K562 (cell line): Measurements from ENCODE around the gene AGA.

ENCODE experiments used
- BACH1 ChIP-seq: fragments of 200-800 bp; sonication (Bioruptor generic); IDR thresholded peaks from 2 replicates; pipeline ENCODE4 v1.6.1; 2016; ENCODE audit warnings: missing genetic modification characterization, missing compliant biosample characterization
- CHD1 ChIP-seq: fragments of 200-600 bp; sonication (generic); IDR thresholded peaks from one replicate; pipeline ENCODE4 v1.6.1; 2012; ENCODE audit warnings: mild to moderate bottlenecking, moderate library complexity, low read length, inconsistent platforms
- CHD2 ChIP-seq: IDR thresholded peaks from 2 replicates; pipeline ENCODE4 v1.6.1; 2011; ENCODE audit warnings: low read depth, low read length
- GABPA ChIP-seq: fragments of 200-800 bp; sonication (Bioruptor generic); conservative IDR thresholded peaks from 2 replicates; pipeline ENCODE4 v1.6.1; 2016; ENCODE audit warnings: low read depth, missing genetic modification characterization, missing compliant biosample characterization
- NR1H2 ChIP-seq: sonication (generic); formaldehyde crosslinking; IDR thresholded peaks from 2 replicates; pipeline ENCODE4 v1.4.0; 2020; ENCODE audit warnings: mild to moderate bottlenecking, missing genetic modification reagents
- RNF2 ChIP-seq: sonication (generic); IDR thresholded peaks from 2 replicates; pipeline ENCODE4 v1.6.1; 2016
- TOE1 ChIP-seq, 2 experiments: fragments of 450-650 bp in 1 of 2; sonication (generic) in 1 of 2; formaldehyde crosslinking in 1 of 2; IDR thresholded peaks; 2 replicates each; pipeline versions ENCODE4 v1.7.1 to v1.8.0; 2016 to 2022; ENCODE audit warnings: borderline replicate concordance in 2 of 2, mild to moderate bottlenecking in 2 of 2, antibody characterized with exemption in 1 of 2, inconsistent platforms in 1 of 2, low read depth in 1 of 2, missing genetic modification reagents in 1 of 2, moderate library complexity in 1 of 2
- ZFP36 ChIP-seq: fragments of 150-350 bp; IDR thresholded peaks from 2 replicates; pipeline ENCODE4 v1.6.1; 2018; ENCODE audit warnings: low read length, low read depth; ENCODE audit not compliant: partially characterized antibody
- TF ChIP-seq, protein P1 (sequence below): fragments of 450-650 bp; IDR thresholded peaks from 2 replicates; pipeline ENCODE4 v1.6.1; 2016; ENCODE audit warnings: missing biosample characterization, missing genetic modification characterization
- TF ChIP-seq, protein P2 (sequence below): fragments of 250-450 bp; sonication (Bioruptor Pico); IDR thresholded peaks from 2 replicates; pipeline ENCODE4 v1.5.0; 2020; ENCODE audit warnings: mild to moderate bottlenecking, borderline replicate concordance

- TF ChIP-seq, protein P1, sequence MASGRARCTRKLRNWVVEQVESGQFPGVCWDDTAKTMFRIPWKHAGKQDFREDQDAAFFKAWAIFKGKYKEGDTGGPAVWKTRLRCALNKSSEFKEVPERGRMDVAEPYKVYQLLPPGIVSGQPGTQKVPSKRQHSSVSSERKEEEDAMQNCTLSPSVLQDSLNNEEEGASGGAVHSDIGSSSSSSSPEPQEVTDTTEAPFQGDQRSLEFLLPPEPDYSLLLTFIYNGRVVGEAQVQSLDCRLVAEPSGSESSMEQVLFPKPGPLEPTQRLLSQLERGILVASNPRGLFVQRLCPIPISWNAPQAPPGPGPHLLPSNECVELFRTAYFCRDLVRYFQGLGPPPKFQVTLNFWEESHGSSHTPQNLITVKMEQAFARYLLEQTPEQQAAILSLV: no peak
- TF ChIP-seq GABPA (tag) (no peak), NR1H2 (no peak), ZFP36 (no peak), CHD2 (no peak), TOE1 (IDR thresholded peaks at IDR 0.05; ENCODE audit: borderline replicate concordance) (no peak), TOE1 (CRISPR knock-in tag; IDR thresholded peaks at IDR 0.05; ENCODE audit: borderline replicate concordance, low read depth) (no peak), CHD1 (no peak), BACH1 (tag) (no peak), RNF2 (no peak)
- TF ChIP-seq, protein P2, sequence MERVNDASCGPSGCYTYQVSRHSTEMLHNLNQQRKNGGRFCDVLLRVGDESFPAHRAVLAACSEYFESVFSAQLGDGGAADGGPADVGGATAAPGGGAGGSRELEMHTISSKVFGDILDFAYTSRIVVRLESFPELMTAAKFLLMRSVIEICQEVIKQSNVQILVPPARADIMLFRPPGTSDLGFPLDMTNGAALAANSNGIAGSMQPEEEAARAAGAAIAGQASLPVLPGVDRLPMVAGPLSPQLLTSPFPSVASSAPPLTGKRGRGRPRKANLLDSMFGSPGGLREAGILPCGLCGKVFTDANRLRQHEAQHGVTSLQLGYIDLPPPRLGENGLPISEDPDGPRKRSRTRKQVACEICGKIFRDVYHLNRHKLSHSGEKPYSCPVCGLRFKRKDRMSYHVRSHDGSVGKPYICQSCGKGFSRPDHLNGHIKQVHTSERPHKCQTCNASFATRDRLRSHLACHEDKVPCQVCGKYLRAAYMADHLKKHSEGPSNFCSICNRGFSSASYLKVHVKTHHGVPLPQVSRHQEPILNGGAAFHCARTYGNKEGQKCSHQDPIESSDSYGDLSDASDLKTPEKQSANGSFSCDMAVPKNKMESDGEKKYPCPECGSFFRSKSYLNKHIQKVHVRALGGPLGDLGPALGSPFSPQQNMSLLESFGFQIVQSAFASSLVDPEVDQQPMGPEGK (CRISPR knock-in tag): no peak
These were observed 45.9 kb downstream of the AGA start for GRCh38 chr4:177396352-177396751.
